HG02763 (cell line): Measurements from ENCODE around the gene TRAP1.

Source experiments
- ATAC-seq: cut with Tn5 transposase; IDR thresholded peaks from one replicate; pipeline ENCODE4 v1.9.1; 2021; ENCODE audit warnings: mild to moderate bottlenecking, moderate library complexity; ENCODE audit not compliant: unreplicated experiment

The TRAP1 gene

DNA sequence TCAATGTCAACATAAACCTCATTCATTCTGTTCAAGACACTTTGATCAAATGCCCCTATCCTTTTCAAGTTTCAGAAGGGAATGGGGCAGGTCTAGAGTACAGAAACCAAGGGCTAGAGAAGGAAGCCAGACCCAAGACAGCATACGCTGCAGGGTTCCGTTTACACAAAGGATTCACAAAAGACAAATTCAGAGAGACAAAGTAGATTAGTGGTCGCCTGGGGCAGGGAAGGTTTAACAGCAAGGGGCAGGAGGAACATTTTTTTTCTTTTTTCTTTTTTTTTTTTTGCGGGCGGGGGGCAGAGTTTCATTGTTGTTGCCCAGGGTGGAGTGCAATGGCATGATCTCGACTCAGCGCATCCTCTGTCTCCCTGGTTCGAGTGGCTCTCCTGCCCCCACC lies 19.9 kb upstream of the TRAP1 start:
- ATAC-seq, result no peak

DNA sequence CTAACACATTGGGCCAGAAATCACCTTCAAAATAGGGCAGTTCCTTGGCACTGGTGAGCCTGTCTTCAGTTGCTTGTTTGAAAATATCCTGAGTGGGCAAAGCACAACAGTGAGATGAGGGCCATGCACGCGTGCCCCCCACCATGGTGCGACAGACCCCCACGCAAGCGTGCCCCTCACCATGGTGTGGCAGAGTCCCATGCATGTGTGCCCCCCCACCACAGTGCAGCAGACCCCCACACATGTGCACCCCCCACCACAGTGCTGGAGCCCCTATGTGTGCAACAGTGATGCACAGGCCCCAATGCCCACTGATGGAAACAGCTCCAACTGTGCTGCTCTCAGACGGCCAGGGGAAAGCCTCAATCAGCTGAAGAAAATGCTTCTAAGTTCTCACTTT lies 18.8 kb upstream of the TRAP1 start:
- ATAC-seq, result no peak

DNA sequence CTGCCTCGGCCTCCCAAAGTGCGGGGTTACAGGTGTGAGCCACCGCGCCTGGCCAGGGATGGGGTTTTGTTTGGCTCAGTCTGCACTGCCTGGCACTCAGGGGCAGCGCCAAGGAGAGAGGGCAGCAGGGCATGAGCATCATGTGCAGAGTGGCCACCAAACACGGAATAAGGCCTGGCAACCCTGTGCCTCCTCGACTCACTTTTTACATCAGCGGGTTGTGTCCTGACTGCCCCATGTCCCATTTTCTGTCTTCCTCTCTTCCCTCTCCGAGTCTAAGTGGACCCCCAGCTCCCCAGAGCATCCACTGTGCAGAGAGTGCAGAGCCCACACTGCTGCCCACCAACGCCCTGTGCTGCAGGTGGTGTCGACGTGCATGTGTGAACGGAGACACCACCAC lies 18.2 kb upstream of the TRAP1 start:
- no peak for ATAC-seq

DNA sequence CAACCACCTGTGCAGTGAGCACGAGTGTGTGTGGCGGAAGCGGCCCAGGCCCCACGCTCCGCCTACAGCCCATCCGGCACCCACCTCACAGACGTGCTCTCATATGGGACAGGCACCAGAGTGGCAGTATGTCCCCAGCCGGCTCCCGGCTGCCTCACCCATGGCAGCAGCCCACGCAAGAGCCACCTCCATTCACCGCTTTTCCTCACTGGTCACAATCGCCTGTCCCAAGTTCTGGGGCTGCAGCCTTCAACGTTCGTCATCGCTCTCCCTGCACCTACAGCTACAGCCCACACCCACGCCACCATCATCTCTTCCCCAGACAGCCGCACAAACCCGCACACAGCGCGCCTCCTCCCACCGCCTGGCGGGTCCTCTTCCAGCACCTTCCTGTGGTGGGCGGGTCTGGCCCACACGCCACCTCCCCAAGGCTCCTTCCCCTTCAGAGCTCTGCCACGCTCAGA lies 17.5 kb upstream of the TRAP1 start:
- ATAC-seq, result no peak

DNA sequence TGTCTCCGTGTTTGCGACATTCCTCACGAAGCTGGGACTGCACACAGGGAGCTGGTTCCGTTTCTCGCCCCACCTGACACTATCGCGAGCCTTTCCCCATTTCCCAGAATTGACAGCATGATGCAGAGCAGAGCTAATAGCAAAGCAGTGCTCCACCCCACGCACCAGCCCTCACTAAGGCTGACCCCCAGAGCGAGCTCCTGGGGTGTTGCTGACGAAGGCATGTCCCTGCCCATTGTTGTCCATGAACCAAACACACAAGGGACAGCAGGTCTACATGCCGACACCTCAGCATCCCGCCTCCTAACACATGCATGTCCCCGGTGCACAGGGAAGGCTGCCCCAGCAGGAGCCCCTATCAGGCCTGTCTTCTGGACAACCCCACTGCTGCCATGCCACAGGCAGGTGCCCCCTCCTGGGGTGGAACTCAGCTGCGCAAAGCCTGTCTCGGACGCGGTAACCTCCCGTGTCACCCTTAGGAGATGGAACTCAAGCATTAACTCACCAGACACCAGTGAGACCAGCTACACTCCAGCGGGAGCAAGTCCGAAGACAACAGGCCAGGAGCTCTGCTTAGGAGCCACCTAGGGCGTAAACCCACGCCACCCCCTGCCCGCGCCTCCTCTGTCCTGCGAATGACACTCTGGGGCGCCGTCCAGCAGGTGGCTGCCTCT lies 16.9 kb upstream of the TRAP1 start:
- no peak for ATAC-seq

DNA sequence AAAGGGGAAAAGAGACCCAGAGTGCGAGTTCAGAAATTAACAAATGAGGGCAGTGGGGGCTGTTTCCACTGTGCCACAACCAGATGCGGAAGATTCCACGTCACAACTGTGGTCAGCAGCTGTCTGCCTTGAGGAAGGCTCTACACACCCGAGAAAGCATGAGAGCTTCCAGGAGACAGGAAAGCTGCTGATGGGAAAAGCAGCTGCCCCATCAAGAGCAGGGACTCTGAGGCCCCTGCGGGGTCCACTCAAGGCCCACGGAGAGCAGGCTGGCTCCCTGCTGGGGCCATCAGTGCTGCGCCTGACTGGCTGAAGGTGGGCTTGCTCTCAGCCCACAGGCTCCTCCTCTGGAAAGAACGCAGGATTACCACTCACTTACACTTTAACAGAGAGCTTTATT lies 14.8 kb upstream of the TRAP1 start:
- no peak for ATAC-seq

DNA sequence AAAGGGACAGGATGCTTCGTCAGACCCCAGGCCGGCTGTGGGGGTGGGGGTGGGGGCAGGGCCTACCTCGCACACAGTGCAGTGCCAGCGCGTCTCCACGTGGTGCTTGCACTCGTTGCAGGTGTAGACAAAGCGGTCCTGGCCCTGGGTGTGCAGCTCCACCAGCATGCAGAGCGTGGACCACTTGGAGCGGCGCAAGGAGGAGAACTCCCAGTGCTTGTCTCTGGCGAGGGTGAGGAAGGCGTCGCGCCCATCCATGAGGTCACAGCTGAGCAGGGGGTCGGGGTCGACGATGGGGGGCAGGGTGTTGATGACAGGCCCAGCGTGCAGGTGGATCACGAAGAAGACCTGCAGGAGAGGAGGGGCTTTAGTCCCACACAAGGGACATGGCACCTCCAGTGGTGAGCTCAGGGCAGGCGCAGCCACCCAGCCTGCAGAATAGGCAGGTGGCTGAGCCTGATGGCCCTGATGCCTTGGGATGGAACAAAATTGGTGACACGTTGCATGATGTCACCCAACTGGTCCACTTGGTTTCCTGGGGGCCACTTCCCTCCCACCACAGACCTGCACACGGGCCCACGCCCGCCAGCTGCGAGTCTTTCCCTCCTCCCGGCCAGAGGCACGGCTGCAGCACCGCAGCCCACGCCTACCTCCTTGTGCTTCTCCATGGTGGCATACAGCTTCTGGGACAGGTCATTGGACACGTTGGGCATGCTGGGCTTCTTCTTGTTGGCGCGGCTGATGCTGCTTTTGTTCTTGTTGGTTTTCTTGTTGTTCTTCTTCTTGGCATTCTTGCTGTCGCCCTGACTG lies 14.0 kb upstream of the TRAP1 start:
- no peak for ATAC-seq

DNA sequence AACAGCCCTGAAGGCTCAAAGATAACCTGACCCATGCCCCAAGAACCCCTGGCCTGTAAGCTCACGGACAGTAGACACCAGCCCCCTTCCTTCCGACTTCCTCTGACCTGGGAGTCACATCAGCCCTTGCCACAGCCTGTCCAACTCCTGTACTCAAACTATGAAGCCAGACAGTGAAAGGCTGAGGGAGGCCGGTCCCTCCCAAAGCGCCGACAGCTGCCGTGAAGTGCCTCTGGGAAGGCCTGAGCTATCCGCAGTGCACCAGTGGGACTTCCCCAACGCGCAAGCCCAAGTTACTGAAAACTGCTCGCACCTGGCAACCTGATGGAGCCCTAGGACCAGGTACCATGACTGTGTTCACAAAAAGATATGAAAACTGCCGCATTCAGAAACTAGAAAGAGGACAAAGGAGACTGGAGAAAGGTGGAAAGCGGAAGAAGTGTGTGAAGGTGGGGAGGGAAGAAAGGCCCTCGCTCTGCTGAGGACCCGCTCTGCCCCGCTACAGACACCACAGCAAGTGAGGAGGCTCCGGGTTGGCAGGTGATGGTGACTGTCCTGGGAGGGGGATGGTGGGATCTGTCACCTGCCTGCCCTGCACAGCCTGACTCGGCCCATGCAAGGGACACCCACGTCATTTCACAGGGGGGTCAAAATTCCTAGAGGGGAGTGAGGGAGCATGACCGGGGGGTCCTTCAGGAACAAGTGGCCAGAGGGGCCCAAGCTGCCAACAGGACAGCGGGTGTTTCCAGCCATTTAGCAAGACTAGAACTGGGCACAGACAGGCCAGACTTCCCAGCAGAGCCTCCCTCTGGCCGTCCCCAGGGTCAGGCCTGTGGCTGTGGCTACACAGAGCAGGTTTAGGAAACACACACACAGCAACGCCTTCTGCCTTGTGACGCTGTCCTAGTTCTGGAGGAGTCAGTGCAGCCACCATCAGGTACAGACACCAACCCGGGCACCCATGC lies 13.1 kb upstream of the TRAP1 start:
- no peak for ATAC-seq

DNA sequence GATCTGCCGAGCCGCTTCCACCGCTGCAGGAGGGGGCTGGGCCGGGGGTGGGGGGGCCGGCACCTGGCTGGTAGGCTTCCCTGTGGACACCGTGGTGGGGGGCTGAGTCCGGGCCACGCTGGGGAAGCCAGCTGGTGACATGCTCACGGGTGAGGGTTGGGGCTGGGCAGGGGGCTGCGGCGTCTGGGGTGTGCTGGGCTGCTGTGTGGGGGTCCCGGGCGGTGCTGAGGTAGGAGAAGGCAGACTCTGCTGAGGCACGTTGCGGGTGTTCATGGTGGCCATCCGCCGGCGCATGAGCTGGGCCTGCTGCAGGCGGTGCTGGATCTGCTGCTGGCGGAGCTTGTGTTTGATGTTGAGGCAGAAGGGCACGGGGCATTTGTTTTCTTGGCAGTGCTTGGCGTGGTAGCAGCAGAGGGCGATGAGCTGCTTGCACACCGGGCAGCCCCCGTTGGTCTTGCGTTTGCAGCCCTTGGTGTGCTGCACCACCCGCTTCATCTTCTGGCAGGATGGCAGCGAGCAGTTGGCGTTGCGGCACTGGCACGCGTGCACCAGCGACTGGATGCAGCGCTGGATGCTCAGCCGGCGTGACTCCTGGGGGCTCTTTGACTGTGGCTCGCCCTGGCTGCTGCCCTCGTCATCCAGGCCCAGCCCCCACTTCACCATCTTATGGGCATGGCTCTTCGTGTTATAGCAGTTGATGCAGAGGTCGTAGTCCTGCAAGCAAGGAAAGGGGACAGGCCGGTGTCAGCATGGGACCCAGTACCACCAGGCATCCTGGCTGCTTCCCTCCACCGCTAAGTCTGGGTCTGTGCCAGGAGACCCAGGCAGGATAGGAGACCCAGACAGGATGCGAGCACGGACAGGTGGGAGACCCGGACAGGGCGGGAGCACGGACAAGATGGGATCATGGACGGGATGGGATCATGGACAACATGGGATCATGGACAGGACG lies 12.1 kb upstream of the TRAP1 start:
- no peak for ATAC-seq

DNA sequence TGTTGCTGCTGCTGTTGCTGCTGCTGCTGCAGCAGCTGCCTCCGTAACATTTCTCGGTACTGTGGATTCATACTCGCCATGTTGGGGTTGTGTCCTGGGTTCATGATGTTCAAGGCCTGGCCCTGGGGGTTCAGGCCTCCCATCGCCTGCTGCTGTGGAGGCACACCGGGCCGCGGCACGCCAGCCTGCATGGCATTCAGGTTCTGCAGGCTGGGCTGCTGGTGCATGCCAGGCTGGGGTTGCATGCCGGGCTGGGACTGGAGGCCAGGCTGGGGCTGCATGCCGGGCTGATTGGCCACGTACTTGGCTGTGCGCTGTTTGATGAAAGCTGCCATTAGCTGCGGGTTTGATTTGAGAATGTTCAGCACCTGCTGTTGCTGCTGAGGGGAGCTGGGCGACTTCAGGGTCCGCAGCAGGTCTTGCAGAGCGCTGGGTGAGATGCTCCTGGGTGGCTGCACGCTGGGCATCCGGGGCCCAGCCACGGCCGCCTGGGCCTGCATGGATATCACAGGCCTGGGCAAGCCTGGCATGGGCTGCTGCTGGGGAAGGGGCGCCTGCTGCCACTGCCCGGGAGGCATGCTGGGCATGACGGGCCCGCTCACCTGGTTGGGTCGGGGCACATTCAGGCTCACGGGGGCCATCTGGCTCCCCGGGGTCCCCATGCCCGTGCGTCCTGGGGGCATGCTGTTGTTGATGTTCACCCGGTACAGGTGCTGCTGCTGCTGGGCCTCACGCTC lies 11.3 kb upstream of the TRAP1 start:
- ATAC-seq, result no peak

DNA sequence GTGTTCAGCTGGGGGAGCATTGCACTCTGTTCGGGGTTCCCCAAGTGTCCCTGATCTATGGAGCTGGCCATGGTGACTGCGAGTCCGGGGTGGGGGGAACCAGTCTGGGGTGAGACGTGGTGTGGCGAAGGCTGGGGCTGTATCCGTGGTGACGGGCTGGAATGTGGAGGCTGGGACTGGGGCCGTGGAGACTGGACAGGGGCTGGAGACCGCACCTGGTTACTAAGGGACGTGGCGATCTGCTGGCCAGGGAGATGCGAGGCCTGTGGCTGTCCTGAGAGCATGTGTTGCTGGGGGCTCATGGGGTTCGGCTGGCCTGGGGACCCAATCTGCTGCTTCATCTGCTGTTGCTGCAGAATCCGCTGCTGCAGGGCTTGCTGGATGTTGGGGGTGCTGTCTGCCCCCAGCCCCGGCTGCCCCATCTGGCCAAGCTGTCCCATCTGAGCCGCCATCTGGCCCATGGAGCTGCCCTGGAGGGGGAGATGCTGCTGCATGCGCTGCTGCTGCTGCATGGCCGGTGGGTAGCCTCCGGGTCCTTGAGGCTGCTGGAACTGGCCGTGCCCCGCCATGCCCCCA lies 10.6 kb upstream of the TRAP1 start:
- no peak for ATAC-seq

DNA sequence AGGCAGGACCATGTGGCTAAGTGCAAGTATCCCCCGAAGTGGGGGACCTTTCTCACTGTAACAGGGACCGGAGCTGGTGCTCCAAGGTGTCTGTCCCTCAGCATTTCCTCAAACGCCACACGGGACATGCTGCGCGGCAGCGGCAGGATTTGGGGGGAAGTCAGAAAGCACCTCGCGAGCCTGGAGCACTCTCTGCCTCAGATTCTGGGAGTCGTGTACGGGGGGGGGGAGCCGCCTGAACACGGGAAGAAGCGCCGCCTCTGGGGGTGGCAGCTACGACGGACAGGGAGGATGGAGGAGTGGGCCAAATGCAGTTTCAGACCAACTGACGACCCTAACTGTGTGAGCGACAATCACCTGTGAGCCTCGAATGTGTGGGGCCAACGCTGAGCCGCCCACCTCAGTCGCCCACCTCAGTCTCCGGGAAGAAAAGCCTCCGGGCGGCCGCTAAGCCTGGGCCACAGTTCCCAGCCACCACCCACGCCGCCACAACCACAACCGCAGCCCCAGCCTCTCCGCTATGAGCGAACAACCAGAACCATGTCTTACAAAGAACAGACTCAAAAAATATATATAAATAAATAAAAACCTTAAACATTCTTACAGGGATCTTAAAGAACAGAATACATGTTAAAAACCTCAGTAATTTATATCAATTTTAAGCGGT lies 8.8 kb upstream of the TRAP1 start:
- ATAC-seq, result no peak

DNA sequence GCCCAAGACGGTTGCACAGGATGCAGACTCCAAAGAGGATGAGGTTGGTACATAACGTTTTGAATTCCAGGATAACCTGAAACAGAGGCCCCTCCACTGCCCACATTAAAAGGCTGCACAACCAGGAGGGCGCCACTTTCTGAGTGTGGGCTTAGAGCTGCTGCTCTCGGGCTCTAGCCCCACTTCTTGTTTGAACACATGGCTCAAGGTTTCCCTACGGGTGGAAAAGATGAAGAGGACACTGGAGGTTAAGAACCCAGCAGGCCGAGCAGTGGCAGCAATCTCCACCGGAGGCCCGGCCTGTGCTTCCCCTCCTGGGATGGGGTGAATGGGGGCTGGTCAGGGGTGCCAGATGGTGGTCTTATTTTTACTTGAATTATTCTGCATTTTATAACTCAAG lies 8.0 kb upstream of the TRAP1 start:
- ATAC-seq, result no peak

DNA sequence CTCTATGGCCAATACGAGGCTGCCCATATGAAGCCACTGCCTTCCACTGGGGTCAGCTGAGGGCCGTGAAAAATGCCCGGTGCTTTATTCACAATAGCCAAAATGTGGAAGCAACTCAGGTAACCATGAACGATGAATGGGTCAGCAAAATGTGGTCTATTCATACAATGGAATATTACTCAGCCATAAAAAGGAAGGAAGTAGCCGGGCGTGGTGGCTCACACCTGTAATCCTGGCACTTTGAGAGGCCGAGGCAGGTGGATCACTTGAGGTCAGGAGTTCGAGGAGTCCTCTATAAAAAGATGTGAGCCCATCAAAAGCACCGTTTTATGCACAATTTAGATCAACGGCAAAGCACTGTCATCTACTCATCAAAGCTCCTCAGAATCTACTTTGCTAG lies 5.2 kb upstream of the TRAP1 start:
- no peak for ATAC-seq

DNA sequence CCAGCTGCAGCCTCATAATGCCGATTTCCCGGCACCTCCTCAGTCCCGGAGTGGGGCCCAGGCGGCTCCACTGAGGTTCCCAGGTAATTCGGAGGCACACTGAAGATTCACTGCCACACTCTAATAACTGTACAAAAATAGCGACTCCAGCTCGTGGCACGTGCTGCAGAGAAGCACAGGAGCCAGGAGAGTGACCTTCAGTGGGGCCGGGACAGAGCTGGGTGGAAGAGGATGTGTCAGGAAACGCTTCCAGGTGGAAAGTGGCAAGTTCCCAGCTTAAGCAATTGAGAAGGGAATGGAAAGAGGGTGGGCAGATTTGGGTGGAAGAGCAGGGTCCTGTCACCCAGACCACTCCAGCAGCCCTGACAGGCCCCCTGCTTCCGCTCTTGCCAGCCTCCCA lies 3.1 kb upstream of the TRAP1 start:
- no peak for ATAC-seq

DNA sequence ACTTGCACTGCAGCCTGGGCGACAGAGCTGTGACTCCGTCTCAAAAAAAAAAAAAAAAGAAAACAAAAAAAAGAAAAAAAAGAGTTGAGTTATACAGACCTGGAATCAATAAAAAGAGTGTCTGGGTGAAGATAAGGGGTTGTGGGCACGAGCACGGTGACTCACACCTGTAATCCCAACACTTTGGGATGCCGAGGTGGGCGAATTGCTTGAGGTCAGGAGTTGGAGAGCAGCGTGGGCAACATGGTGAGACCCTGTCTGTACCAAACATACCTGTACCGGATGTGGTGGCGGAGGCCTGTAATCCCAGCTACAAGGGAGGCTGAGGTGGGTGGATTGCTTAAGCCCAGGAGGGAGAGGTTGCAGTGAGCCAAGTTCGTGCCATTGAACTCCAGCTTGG lies 1.3 kb upstream of the TRAP1 start:
- no peak for ATAC-seq

DNA sequence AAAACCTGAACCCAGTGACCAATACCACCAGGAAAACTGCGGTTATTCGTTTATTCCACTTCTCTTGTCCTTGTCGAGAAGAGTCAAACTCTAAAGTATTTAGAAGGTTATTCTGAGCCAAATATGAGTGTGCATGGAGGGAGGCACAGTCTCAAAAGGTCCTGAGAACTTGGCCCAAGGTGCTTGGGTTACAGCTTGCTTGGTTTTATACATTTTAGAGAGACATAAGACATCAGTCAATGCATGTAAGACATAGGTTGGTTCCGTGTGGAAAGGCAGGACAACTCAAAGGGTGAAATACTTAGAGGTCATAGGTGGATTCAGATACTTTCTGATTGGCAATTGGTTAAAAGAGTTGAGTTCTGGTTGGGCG lies 681 bp upstream of the TRAP1 start:
- ATAC-seq, result no peak

DNA sequence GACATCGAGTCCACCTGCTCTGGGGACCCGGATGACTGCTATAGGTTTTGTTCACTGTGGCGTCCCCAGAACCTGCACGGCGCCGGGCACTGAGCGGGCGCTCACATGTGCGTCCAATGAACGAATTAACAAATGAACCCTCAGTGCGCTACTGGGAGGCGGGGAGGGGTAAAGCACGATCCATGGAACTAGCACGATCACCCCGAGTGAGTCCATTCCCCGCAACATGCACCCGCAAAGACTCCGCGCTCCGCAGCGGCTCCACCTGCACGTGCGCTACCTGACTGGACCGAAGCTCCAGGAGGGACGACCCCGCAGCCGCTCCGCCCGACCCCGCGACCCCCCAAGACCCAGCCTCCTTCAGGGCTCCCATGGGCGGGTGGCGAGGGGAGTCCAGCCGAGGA lies 491 bp downstream of the TRAP1 start:
- ATAC-seq, result peak; percentile 16

DNA sequence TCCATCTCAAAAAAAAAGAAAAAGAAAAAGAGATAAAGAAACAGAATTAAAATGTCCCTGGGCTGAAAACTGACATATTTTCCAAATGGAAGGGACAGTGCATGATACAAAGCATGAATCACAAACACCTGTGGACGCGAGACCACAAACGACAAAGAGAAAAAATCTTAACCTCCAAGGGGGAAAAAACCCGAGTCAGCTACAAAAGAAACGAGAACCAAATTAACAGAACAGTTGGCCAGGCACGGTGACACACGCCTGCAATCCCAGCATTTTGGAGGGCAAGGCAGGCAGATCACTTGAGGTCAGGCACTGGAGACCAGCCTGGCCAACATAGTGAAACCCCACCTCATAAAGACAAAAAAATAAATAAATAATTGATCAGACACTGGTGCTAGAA lies 1.9 kb downstream of the TRAP1 start:
- ATAC-seq, result no peak
